Neural progenitor cell (in vitro differentiated cells): Measurements from ENCODE around the gene UBE2D2. TPM values are rescaled to one million over a fixed set of nuclear protein-coding genes. Genes with fewer than 3 reads are reported as not detected.
"Not testable (repeated sequence)": the region's sequence is repeated elsewhere in the genome, so short reads cannot be mapped to it uniquely, and the experiment has no call there.

ENCODE experiments used
- DNase-seq: peaks from one replicate; pipeline ENCODE4 v3.0.0-alpha.2; 2016; ENCODE audit warnings: low spot score
- H2AFZ ChIP-seq: fragments of 200-600 bp; sonication (generic); replicated peaks from 2 replicates; pipeline ENCODE4 v1.6.1; 2016; ENCODE audit warnings: antibody characterized with exemption
- H3F3A ChIP-seq: fragments of 200-600 bp; sonication (generic); 2 replicates; pipeline ENCODE4 v1.6.1; 2016; ENCODE audit warnings: antibody characterized with exemption, low read depth
- H3K27ac ChIP-seq: fragments of 200-600 bp; sonication (generic); 2 replicates; pipeline ENCODE4 v1.5.1; 2016; ENCODE audit warnings: mild to moderate bottlenecking
- H3K27me3 ChIP-seq: fragments of 200-600 bp; sonication (generic); 2 replicates; pipeline ENCODE4 v1.6.1; 2016; ENCODE audit warnings: mild to moderate bottlenecking, moderate library complexity
- H3K36me3 ChIP-seq: fragments of 200-600 bp; sonication (generic); 2 replicates; pipeline ENCODE4 v1.5.1; 2016
- H3K4me1 ChIP-seq: fragments of 200-600 bp; sonication (generic); 2 replicates; pipeline ENCODE4 v1.6.1; 2016; ENCODE audit warnings: mixed run types
- H3K4me2 ChIP-seq: fragments of 200-600 bp; sonication (generic); 2 replicates; pipeline ENCODE4 v1.6.1; 2016
- H3K4me3 ChIP-seq: fragments of 200-600 bp; sonication (generic); 2 replicates; pipeline ENCODE4 v1.5.1; 2016
- H3K79me2 ChIP-seq: fragments of 200-600 bp; sonication (generic); 2 replicates; pipeline ENCODE4 v1.6.1; 2016; ENCODE audit warnings: low read depth
- H3K9ac ChIP-seq: fragments of 200-600 bp; sonication (generic); 2 replicates; pipeline ENCODE4 v1.6.1; 2016
- H3K9me3 ChIP-seq: fragments of 200-600 bp; sonication (generic); 2 replicates; pipeline ENCODE4 v1.5.1; 2016; ENCODE audit warnings: low read depth
- H4K20me1 ChIP-seq: fragments of 200-600 bp; sonication (generic); 2 replicates; pipeline ENCODE4 v1.6.1; 2016; ENCODE audit warnings: low read depth
- H3K27ac Mint-ChIP-seq: 3 replicates; pipeline ENCODE4 v1.8.0; 2021; ENCODE audit warnings: mixed read lengths
- H3K27me3 Mint-ChIP-seq: 2 replicates; pipeline ENCODE4 v1.8.0; 2022; ENCODE audit warnings: low read depth, mild to moderate bottlenecking, inconsistent platforms, moderate library complexity, mixed read lengths; ENCODE audit not compliant: insufficient read depth
- H3K36me3 Mint-ChIP-seq: 3 replicates; pipeline ENCODE4 v1.8.0; 2021; ENCODE audit warnings: mixed read lengths
- H3K4me1 Mint-ChIP-seq: 3 replicates; pipeline ENCODE4 v1.8.0; 2021; ENCODE audit warnings: mixed read lengths
- H3K4me3 Mint-ChIP-seq: 3 replicates; pipeline ENCODE4 v1.8.0; 2021; ENCODE audit warnings: mild to moderate bottlenecking, moderate library complexity, mixed read lengths
- H3K9me3 Mint-ChIP-seq: 3 replicates; pipeline ENCODE4 v1.8.0; 2020; ENCODE audit warnings: mixed read lengths
- EZH2 ChIP-seq: fragments of 200-600 bp; sonication (generic); IDR thresholded peaks from 2 replicates; pipeline ENCODE4 v1.6.1; 2017; ENCODE audit warnings: antibody characterized with exemption, mild to moderate bottlenecking, moderate library complexity
- EZH2phosphoT487 ChIP-seq: fragments of 200-600 bp; sonication (generic); IDR thresholded peaks from 2 replicates; pipeline ENCODE4 v1.6.1; 2017; ENCODE audit warnings: antibody characterized with exemption
- total RNA-seq: library from RNA; depleted of rRNA; stranded (reverse); fragments of >200 nt; gene quantifications from 2 replicates; pipeline ENCODE4 v1.2.3, GENCODE V29; 2015; ENCODE audit warnings: low replicate concordance
- TF ChIP-seq, protein P1 (sequence below): fragments of 200-600 bp; sonication (generic); IDR thresholded peaks from 2 replicates; pipeline ENCODE4 v1.5.1; 2017; ENCODE audit warnings: antibody characterized with exemption, mild to moderate bottlenecking

UBE2D2 gene
- total RNA-seq, 1 donor from 2014 or later, result 141 TPM

DNA sequence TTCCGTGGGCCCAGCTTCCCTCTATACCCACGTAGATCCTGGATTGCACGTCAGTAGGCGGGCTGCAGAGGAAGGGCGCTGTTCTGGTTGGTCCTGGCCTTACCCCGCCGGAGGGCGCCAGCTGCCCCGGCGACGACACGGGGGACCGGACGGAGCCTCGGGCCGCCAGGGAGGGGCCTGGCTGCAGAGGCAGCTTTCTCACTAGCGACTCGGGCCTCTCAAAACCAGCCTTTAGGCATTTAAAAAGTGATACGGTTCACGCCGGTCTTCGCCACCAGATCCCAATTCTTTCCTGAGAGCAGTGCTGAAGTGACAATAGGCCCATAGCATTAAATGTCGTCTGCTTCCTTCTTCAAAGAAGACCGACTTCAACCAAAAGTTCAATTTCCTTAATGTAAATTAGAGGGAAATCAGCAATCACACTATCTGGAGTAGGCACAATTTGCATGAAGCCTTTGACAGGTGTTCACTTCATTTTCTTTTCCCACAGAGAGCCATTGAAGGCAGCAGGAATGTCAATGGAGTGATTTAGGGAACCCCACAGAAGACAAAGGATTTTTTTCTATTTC lies 17.6 kb upstream of the UBE2D2 start:
- Histone ChIP-seq H3K9ac (no peak overlapping the region), H3K36me3 (no peaks in the 10 kb centered on the region), H3K79me2 (no peaks in the 10 kb centered on the region), H3K4me2 (peak overlapping the region; percentile 77), H3K4me1 (peaks cover 9% of the 10 kb centered on the region), H4K20me1 (no peaks in the 10 kb centered on the region), H3K9me3 (no peaks in the 10 kb centered on the region), H3F3A (peaks cover 17% of the 10 kb centered on the region), H3K27me3 (no peaks in the 10 kb centered on the region), H2AFZ (peak overlapping the region; percentile 89), H3K4me3 (peak overlapping the region; percentile 32), H3K27ac (peak overlapping the region; percentile 30)
- Mint-ChIP-seq H3K4me1 (peaks cover 5% of the 10 kb centered on the region), H3K9me3 (peaks cover 5% of the 10 kb centered on the region), H3K36me3 (peaks cover 4% of the 10 kb centered on the region), H3K27me3 (no peaks in the 10 kb centered on the region), H3K4me3 (no peak overlapping the region), H3K27ac (no peak overlapping the region)
- DNase-seq, result peak; percentile 76
- TF ChIP-seq EZH2phosphoT487 (no peak), EZH2 (no peak)
- TF ChIP-seq, protein P1, sequence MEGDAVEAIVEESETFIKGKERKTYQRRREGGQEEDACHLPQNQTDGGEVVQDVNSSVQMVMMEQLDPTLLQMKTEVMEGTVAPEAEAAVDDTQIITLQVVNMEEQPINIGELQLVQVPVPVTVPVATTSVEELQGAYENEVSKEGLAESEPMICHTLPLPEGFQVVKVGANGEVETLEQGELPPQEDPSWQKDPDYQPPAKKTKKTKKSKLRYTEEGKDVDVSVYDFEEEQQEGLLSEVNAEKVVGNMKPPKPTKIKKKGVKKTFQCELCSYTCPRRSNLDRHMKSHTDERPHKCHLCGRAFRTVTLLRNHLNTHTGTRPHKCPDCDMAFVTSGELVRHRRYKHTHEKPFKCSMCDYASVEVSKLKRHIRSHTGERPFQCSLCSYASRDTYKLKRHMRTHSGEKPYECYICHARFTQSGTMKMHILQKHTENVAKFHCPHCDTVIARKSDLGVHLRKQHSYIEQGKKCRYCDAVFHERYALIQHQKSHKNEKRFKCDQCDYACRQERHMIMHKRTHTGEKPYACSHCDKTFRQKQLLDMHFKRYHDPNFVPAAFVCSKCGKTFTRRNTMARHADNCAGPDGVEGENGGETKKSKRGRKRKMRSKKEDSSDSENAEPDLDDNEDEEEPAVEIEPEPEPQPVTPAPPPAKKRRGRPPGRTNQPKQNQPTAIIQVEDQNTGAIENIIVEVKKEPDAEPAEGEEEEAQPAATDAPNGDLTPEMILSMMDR, result peak; percentile 45

DNA sequence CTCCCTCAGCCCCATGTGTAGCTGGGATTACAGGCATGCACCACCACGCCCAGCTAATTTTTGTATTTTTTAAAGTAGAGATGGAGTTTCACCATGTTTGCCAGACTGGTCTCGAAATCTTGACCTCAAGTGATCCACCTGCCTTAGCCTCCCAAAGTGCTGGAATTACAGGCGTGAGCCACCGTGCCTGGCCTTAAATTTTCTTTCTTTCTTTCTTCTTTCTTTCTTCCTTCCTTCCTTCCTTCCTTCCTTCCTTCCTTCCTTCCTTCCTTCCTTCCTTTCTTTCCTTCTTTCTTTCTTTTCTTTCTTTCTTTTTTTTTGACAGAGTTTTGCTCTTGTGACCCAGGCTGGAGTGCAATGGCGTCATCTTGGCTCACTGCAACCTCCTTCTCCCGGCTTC lies 14.5 kb upstream of the UBE2D2 start:
- not testable (repeated sequence) for H3K79me2 ChIP-seq, DNase-seq, H3K9me3 ChIP-seq, H3K27me3 Mint-ChIP-seq, H3K27me3 ChIP-seq, H3K36me3 Mint-ChIP-seq, H3K27ac Mint-ChIP-seq, H3K9ac ChIP-seq, H3K4me3 ChIP-seq, H3K4me1 ChIP-seq, H3K36me3 ChIP-seq, H3K4me1 Mint-ChIP-seq, H3K4me2 ChIP-seq, H4K20me1 ChIP-seq, H3K27ac ChIP-seq, H3K4me3 Mint-ChIP-seq, H2AFZ ChIP-seq
- peaks cover 17% of the 10 kb centered on the region for H3F3A ChIP-seq
- peaks cover 13% of the 10 kb centered on the region for H3K9me3 Mint-ChIP-seq

DNA sequence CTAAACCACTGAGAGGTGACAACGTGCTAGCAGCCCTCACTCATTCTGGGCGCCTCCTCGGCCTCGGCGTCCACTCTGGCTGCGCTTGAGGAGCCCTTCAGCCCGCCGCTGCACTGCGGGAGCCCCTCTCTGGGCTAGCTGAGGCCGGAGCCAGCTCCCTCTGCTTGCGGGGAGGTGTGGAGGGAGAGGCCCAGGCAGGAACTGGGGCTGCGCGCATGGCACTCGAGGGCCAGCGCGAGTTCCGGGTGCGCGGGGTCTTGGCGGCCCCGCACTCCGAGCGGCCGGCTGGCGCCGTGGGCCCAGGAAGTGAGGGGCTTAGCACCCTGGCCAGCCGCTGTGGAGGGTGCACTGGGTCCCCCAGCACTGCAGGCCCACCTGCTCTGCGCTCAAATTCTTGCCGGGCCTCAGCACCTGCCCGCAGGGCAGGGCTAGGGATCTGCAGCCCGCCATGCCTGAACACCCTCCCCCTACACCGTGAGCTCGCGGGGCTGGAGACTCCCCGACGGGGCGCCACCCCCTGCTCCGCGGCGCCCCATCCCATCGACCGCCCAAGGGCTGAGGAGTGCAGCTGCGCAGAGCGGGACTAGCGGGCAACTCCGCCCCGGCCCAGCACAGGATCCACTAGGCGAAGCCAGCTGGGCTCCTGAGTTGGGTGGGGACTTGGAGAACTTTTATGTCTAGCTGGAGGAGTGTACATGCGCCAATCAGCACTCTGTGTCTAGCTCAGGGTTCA lies 11.8 kb upstream of the UBE2D2 start:
- Histone ChIP-seq H2AFZ (no peak overlapping the region), H3K4me1 (no peaks in the 10 kb centered on the region), H3K9ac (no peak overlapping the region), H3K4me2 (no peak overlapping the region), H3K27ac (no peak overlapping the region), H3K36me3 (no peaks in the 10 kb centered on the region), H3K9me3 (no peaks in the 10 kb centered on the region), H4K20me1 (no peaks in the 10 kb centered on the region), H3K27me3 (no peaks in the 10 kb centered on the region), H3K4me3 (no peak overlapping the region), H3F3A (no peaks in the 10 kb centered on the region), H3K79me2 (no peaks in the 10 kb centered on the region)
- H3K4me1 Mint-ChIP-seq, result peaks cover 5% of the 10 kb centered on the region
- H3K27me3 Mint-ChIP-seq, result peaks cover 4% of the 10 kb centered on the region
- no peak for TF ChIP-seq EZH2
- H3K4me3 Mint-ChIP-seq, result no peak overlapping the region
- H3K36me3 Mint-ChIP-seq, result peaks cover 5% of the 10 kb centered on the region
- DNase-seq, result no peak
- H3K9me3 Mint-ChIP-seq, result peaks cover 13% of the 10 kb centered on the region
- no peak overlapping the region for H3K27ac Mint-ChIP-seq

DNA sequence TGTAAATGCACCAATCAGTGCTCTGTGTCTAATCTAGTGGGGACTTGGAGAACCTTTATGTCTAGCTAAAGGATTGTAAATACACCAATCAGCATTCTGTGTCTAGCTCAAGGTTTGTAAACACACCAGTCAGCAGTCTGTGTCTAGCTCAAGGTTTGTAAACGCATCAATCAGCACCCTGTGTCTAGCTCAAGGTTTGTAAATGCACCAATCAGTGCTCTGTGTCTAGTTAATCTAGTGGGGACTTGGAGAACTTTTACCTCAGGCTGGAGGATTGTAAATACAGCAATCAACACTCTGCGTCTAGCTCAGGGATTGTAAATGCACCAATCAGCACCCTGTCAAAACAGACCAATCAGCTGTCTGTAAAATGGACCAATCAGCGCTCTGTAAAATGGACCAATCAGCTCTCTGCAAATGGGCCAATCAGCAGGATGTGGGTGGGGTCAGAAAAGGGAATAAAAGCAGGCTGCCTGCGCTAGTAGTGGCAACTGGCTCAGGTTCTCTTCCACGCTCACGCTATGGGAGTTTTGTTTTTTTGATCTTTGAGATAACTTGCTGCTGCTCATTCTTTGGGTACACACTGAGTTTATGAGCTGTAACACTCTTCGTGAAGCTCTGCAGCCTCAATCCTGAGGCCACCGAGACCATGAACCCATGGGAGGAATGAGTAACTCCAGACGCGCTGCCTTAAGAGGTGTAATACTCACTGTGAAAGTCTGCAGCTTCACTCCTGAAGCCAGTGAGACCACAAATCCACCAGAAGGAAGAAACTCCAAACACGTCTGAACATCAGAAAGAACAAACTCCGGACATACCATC lies 10.9 kb upstream of the UBE2D2 start:
- not testable (repeated sequence) for H3K27me3 Mint-ChIP-seq, H3K4me3 Mint-ChIP-seq, H3K9me3 ChIP-seq, H3K4me1 Mint-ChIP-seq, DNase-seq, H3F3A ChIP-seq, H3K4me2 ChIP-seq, H3K9ac ChIP-seq, H3K36me3 ChIP-seq, H3K27ac ChIP-seq, H2AFZ ChIP-seq, H3K27me3 ChIP-seq, H3K4me3 ChIP-seq, H3K36me3 Mint-ChIP-seq, H3K27ac Mint-ChIP-seq, H3K79me2 ChIP-seq, H4K20me1 ChIP-seq, H3K4me1 ChIP-seq
- H3K9me3 Mint-ChIP-seq, result peaks cover 13% of the 10 kb centered on the region
